ENCODE measurements around the gene METRNL.

- no peak for TF ChIP-seq POLR2A (IDR thresholded peaks at IDR 0.05)
- TF ChIP-seq CTCF (IDR thresholded peaks at IDR 0.05) = no peak
Observed at GRCh38 chr17:83100853-83101391, 21.5 kb downstream of the METRNL start.

Data from esophagus squamous epithelium (tissue), 4 donors.